Thoracic aorta (tissue), 2 donors: ENCODE results near the gene NRXN3. TPM values are rescaled to one million over a fixed set of nuclear protein-coding genes. Genes with fewer than 3 reads are reported as not detected.
"Not testable (repeated sequence)": the region's sequence is repeated elsewhere in the genome, so short reads cannot be mapped to it uniquely, and the experiment has no call there.

Experiments used
- ATAC-seq: fragments of 150-250 bp; one replicate; pipeline ENCODE4 v1.8.0; 2017; ENCODE audit warnings: low read depth; ENCODE audit not compliant: insufficient number of reproducible peaks, low FRiP score
- DNase-seq: peaks from one replicate; pipeline ENCODE4 v3.0.0-alpha.2; 2020; ENCODE audit warnings: low spot score
- H3K27ac ChIP-seq, 2 donors: fragments of 200-600 bp; sonication (generic); 1 replicate in 1 of 2; 2 replicates in 1 of 2; pipeline ENCODE4 v1.5.1; 2016; ENCODE audit warnings: mild to moderate bottlenecking in 2 of 2, moderate library complexity in 2 of 2
- H3K27me3 ChIP-seq: fragments of 200-600 bp; sonication (generic); replicated peaks from 2 replicates; pipeline ENCODE4 v1.6.0; 2016; ENCODE audit warnings: mild to moderate bottlenecking; ENCODE audit not compliant: insufficient read depth
- H3K36me3 ChIP-seq: fragments of 200-600 bp; sonication (generic); one replicate; pipeline ENCODE4 v1.5.1; 2016
- H3K4me1 ChIP-seq, 2 donors: fragments of 200-600 bp; sonication (generic); 1 replicate in 1 of 2; 2 replicates in 1 of 2; pipeline versions ENCODE4 v1.5.1 to v1.6.0; 2016; ENCODE audit warnings: low read depth in 2 of 2, mild to moderate bottlenecking in 1 of 2; ENCODE audit not compliant: control insufficient read depth in 1 of 2
- H3K4me3 ChIP-seq: fragments of 200-600 bp; sonication (generic); 2 replicates; pipeline ENCODE4 v1.5.1; 2016; ENCODE audit warnings: mild to moderate bottlenecking
- H3K9me3 ChIP-seq: fragments of 200-600 bp; sonication (generic); 2 replicates; pipeline ENCODE4 v1.5.1; 2016
- CTCF ChIP-seq: fragments of 200-600 bp; sonication (generic); IDR thresholded peaks from one replicate; pipeline ENCODE4 v1.5.1; 2019; ENCODE audit warnings: antibody characterized with exemption
- total RNA-seq, 2 donors: library from RNA; depleted of rRNA; stranded (reverse); fragments of >200 nt; gene quantifications; one replicate each; pipeline versions ENCODE4 v1.1.0 to v1.2.3, GENCODE V29; 2016

The NRXN3 gene
- total RNA-seq, 2 donors from 2014 or later = 5.6 to 33.3 TPM

GRCh38 chr14:79749065-79749464 is 1578.9 kb downstream of the NRXN3 start:
- Histone ChIP-seq H3K9me3 (no peaks in the 10 kb centered on the region), H3K27me3 (no peaks in the 10 kb centered on the region), H3K27ac (no peak overlapping the region), H3K36me3 (no peaks in the 10 kb centered on the region), H3K4me1 (no peaks in the 10 kb centered on the region), H3K4me3 (no peak overlapping the region)
- DNase-seq = no peak
- no peak for TF ChIP-seq CTCF
- no peak for ATAC-seq

GRCh38 chr14:79758985-79759384 is 1588.8 kb downstream of the NRXN3 start:
- H3K9me3 ChIP-seq = no peaks in the 10 kb centered on the region
- ATAC-seq = no peak
- no peak for DNase-seq
- H3K4me1 ChIP-seq = peaks cover 0 to 7% of the 10 kb centered on the region in 2 donors
- no peaks in the 10 kb centered on the region for H3K27me3 ChIP-seq
- no peak overlapping the region for H3K27ac ChIP-seq
- H3K36me3 ChIP-seq = no peaks in the 10 kb centered on the region
- H3K4me3 ChIP-seq = no peak overlapping the region
- TF ChIP-seq CTCF = no peak

GRCh38 chr14:79764323-79764722 is 1594.2 kb downstream of the NRXN3 start:
- no peak for TF ChIP-seq CTCF
- Histone ChIP-seq H3K4me3 (no peak overlapping the region), H3K27me3 (no peaks in the 10 kb centered on the region), H3K4me1 (no peaks in the 10 kb centered on the region), H3K27ac (no peak overlapping the region), H3K36me3 (no peaks in the 10 kb centered on the region), H3K9me3 (no peaks in the 10 kb centered on the region)
- DNase-seq (no peak), ATAC-seq (no peak)

DNA sequence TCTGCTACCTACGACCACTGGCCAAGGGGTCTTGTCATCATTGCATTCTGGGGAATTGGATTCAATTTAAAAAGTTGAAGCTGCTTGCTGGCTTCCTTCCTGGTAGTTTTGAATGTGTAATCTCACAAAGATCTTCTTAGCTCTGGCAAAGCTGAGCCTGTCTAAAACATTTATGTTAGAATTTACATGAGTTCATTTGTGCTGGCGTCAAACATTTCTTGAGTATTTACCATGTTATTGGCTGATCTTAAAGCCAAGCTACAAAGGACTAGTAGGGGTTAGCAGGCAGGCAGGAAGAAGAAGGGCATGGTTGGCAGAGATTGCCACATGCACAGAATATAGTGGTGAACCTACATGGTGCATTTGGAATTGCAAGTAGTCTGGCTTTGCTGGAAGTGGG is 1596.3 kb downstream of the NRXN3 start:
- DNase-seq = no peak
- H3K36me3 ChIP-seq = no peaks in the 10 kb centered on the region
- no peak for ATAC-seq
- H3K4me3 ChIP-seq = no peak overlapping the region
- no peak overlapping the region for H3K27ac ChIP-seq
- no peak for TF ChIP-seq CTCF
- no peaks in the 10 kb centered on the region for H3K9me3 ChIP-seq
- no peaks in the 10 kb centered on the region for H3K4me1 ChIP-seq
- no peaks in the 10 kb centered on the region for H3K27me3 ChIP-seq

GRCh38 chr14:79767251-79767650 is 1597.1 kb downstream of the NRXN3 start:
- DNase-seq (no peak), ATAC-seq (no peak)
- no peaks in the 10 kb centered on the region for H3K4me1 ChIP-seq
- TF ChIP-seq CTCF = no peak
- H3K4me3 ChIP-seq = no peak overlapping the region
- no peaks in the 10 kb centered on the region for H3K9me3 ChIP-seq
- no peaks in the 10 kb centered on the region for H3K36me3 ChIP-seq
- no peaks in the 10 kb centered on the region for H3K27me3 ChIP-seq
- H3K27ac ChIP-seq = no peak overlapping the region

- not testable (repeated sequence) for H3K27ac ChIP-seq, H3K27me3 ChIP-seq, DNase-seq, ATAC-seq, H3K36me3 ChIP-seq, H3K4me1 ChIP-seq, H3K9me3 ChIP-seq, H3K4me3 ChIP-seq
These were observed 1597.5 kb downstream of the NRXN3 start for GRCh38 chr14:79767721-79768120.
